GM19240 (cell line): ENCODE data around the gene ATP6V1B1.
"Not testable (repeated sequence)": the region's sequence is repeated elsewhere in the genome, so short reads cannot be mapped to it uniquely, and the experiment has no call there.

Source experiments
- DNase-seq: peaks from one replicate; pipeline ENCODE4 v3.0.0; 2011; ENCODE audit warnings: low spot score; ENCODE audit not compliant: insufficient read length

Gene ATP6V1B1

GRCh38 chr2:70988151-70988550 is 52.5 kb downstream of the ATP6V1B1 start:
- no peak for DNase-seq

- DNase-seq: no peak
These were observed 53.3 kb downstream of the ATP6V1B1 start for GRCh38 chr2:70988726-70989648.

- no peak for DNase-seq
These were observed 54.5 kb downstream of the ATP6V1B1 start for GRCh38 chr2:70990216-70990615.

DNA sequence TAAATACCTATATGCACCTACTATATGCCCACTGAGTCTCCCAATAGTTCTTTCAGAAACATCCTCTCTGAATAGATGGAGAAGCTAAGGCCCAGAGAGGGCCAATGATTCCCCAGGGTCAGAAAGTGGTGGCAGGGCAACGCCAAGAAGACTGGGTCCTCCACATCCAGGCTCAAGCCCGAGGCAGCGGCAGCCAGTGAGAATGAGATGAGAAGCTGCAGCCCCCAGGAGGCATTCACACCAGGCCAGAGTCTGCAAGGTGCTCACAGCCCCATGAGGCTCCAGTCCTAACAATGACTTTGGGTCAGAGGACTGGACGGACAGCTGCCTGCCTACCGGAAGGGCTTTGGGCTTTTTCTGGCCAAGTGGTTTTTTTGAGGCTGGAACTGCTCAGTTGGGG is 55.4 kb downstream of the ATP6V1B1 start:
- no peak for DNase-seq

DNA sequence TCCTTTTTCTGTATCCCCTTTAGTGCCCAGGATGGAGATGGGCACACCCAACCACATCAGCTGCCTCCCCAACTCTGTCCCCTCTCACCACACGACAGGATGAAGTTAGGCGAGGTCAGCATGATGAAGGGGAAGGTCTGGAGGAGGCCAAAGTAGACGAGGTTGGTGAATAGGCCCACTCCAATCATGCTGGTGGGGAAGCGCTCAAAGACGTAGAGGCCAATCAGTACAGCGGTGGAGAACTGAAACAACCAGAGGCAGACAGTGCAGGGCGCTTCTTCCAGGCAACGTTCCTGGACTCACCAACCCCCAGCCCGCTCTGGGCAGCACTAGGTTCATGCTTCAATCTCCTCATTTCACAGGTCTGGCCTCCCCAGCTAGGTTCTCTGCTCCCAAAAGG is 56.0 kb downstream of the ATP6V1B1 start:
- no peak for DNase-seq

DNA sequence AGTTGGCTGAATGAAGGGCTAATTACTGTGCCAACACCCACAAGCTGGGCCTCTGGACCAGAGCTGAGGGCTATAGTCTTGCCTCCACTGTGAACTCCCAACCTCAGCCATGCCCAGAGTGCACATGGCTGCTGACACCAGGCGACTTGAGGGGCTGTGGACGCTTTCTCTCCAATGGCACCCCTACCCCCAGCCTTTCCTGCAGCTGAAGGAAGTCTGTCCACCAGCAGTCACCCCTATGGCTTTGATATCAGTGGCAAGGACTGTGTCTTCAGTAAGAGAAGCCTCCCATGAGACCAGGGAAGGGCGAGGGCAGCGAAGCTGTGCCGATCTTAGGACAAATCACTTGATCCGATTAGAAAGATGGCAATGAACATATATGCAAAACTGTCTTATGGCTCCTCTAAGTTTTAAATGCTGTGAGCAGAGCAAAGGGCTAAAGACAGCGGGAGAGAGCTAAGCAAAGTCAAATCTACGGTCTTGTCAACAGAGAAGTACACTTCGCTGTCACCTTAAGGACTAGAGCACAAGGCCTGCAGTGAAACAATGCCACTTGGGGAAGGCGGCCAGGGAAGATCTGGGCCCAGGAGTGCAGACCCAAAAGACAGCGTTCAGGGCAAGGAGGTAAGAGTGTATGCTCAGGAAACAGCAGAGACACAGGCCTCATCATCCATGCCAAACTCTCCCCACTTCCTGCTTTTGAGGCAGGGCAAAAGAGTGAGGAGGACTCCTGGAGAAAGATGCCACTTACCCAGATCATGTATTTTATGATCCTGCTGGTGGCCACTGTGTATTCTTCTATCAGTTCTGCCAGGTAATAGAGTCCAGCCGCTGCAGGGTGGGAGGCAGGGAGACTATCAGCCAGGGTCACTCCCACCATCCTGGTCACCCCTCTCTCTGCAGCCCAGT is 57.5 kb downstream of the ATP6V1B1 start:
- no peak for DNase-seq

- no peak for DNase-seq
These were observed 58.5 kb downstream of the ATP6V1B1 start for GRCh38 chr2:70994009-70994698.

- DNase-seq: peak; percentile 81
These were observed 59.2 kb downstream of the ATP6V1B1 start, which contains the start of gene TEX261 for GRCh38 chr2:70994699-70995425. Gene TEX261 (minus strand): TSS chr2:70994873. CDS start chr2:70994757, 116 bp downstream.

- DNase-seq: peak; percentile 51
These were observed 59.7 kb downstream of the ATP6V1B1 start for GRCh38 chr2:70995426-70995729.

- not testable (repeated sequence) for DNase-seq
These were observed 63.2 kb downstream of the ATP6V1B1 start for GRCh38 chr2:70998885-70999284.

DNA sequence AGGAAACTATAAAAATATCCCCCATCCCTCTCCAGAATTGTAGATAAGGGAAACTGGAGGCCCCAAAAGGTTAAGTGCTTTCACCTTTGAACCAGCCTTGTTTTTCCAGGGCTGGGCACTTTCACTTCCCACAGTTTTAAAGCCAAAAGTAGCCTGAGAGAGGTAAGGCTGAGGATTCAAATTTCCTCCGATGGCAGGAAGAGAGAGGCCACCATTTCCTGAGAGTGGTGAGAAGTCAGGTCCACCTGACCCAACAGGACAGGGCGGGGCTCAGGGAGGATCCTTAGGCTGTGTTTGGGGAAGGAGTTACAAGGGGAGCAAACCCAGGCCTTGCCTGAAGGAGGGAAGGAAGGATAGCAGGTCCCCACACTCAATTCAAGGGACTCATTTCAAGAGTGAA is 63.7 kb downstream of the ATP6V1B1 start:
- DNase-seq: no peak

- not testable (repeated sequence) for DNase-seq
These were observed 64.2 kb downstream of the ATP6V1B1 start for GRCh38 chr2:70999931-71000330.

GRCh38 chr2:71000780-71001591 is 65.3 kb downstream of the ATP6V1B1 start:
- peak; percentile 69 for DNase-seq

DNA sequence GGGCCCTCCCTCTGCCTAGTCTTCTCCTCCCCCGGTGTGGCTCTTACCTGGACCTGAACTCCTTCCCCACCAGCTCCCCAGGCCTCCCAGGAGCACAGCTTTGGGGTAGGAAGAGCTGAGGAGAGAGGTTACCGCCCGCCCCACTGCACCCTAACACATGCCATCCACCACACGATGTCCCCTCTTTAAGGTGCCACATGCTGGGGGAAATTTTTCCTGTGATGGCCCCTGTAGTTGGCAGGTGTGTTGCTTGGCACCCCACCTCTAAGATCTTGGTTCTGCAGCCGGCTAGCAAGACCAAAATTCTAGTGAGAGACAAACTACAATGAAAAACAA is 65.9 kb downstream of the ATP6V1B1 start:
- no peak for DNase-seq

- no peak for DNase-seq
These were observed 66.4 kb downstream of the ATP6V1B1 start for GRCh38 chr2:71001981-71002570.

DNA sequence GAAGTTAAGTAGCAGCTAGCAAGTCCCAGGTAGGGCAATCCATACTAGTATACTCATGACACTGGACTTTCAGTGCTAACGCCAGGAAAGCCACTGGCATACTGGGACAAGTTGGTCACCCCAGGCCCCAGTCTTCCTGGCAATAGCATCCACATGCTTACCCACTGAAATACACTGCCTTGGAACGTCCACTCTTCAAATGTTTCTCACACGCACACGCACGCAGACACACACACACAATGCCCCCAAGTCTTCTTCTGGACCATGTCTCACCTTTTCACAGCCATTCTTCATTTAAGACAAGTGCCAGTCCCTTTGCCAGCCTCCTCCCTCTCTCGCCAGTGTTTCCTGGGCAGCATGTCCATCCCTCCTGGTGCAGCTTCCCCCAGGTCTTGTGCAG is 67.7 kb downstream of the ATP6V1B1 start:
- DNase-seq: no peak

DNA sequence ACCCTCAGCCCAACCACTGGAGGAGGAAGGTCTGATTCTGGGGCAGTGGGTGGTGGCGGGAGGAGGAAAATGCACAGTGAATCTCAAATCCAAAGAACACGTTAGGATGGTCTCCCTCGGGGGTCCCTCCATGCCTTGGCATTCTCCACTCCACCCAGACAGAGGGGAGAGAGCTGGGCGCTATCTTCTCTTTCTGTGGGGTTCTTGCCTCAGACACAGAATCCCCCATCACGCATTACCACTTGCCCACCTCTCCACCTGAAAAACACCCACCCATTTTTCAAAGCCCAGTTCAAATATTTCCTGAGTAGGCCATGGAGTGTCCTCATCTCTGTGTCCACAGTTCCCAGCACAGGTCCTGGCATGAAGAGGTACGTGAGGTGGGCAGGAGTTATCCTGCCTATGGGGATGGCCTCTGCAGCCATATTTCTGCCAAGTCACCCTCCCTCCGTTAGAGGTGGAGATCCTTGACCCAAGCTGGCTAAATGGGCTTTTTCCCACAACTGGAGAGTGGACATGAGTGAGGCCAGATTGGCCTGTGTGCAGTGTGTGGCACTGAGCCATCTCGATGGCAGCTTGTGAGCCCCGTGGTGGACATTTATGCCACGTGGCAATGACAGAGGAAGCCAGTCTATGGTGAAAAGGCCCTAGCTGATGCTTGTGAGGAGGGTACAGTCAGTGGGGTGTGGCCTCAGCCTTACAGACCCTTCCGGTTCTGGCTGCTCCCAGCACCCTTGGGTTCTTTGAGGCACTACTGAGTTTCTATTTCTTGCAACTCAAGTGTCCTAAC is 68.5 kb downstream of the ATP6V1B1 start:
- no peak for DNase-seq

- no peak for DNase-seq
These were observed 69.2 kb downstream of the ATP6V1B1 start for GRCh38 chr2:71004857-71005256.
